HG03565 (cell line): ENCODE measurements around the gene MDFIC.

Source experiments
- ATAC-seq: cut with Tn5 transposase; IDR thresholded peaks from one replicate; pipeline ENCODE4 v1.9.1; 2021; ENCODE audit warnings: mild to moderate bottlenecking, moderate library complexity; ENCODE audit not compliant: unreplicated experiment

MDFIC gene

GRCh38 chr7:114924038-114924712 is 2.3 kb downstream of the MDFIC start:
- ATAC-seq: peak; percentile 24

GRCh38 chr7:114925434-114925833 is 3.5 kb downstream of the MDFIC start:
- no peak for ATAC-seq

GRCh38 chr7:114928060-114928459 is 6.2 kb downstream of the MDFIC start:
- ATAC-seq: no peak

- no peak for ATAC-seq
Observed at GRCh38 chr7:114929570-114929969, 7.7 kb downstream of the MDFIC start.

GRCh38 chr7:114930107-114930661 is 8.3 kb downstream of the MDFIC start:
- ATAC-seq: no peak

- peak; percentile 36 for ATAC-seq
Observed at GRCh38 chr7:114930829-114931655, 9.1 kb downstream of the MDFIC start.

- peak; percentile 56 for ATAC-seq
Observed at GRCh38 chr7:114931656-114932011, 9.7 kb downstream of the MDFIC start.

- no peak for ATAC-seq
Observed at GRCh38 chr7:114932991-114933390, 11.1 kb downstream of the MDFIC start.

GRCh38 chr7:114933658-114934057 is 11.8 kb downstream of the MDFIC start:
- ATAC-seq: no peak

- no peak for ATAC-seq
Observed at GRCh38 chr7:114934086-114934485, 12.2 kb downstream of the MDFIC start.

- ATAC-seq: no peak
Observed at GRCh38 chr7:114934713-114935112, 12.8 kb downstream of the MDFIC start.

GRCh38 chr7:114936471-114936870 is 14.6 kb downstream of the MDFIC start:
- no peak for ATAC-seq

GRCh38 chr7:114937446-114937845 is 15.6 kb downstream of the MDFIC start:
- no peak for ATAC-seq

GRCh38 chr7:114938785-114939184 is 16.9 kb downstream of the MDFIC start:
- ATAC-seq: no peak

- no peak for ATAC-seq
Observed at GRCh38 chr7:114939484-114940097, 17.7 kb downstream of the MDFIC start.

GRCh38 chr7:114940220-114940619 is 18.3 kb downstream of the MDFIC start:
- no peak for ATAC-seq

- ATAC-seq: no peak
Observed at GRCh38 chr7:114941692-114942091, 19.8 kb downstream of the MDFIC start.

GRCh38 chr7:114942446-114943175 is 20.7 kb downstream of the MDFIC start:
- ATAC-seq: peak; percentile 58

- ATAC-seq: no peak
Observed at GRCh38 chr7:114943530-114943929, 21.6 kb downstream of the MDFIC start.

GRCh38 chr7:114943953-114944744 is 22.3 kb downstream of the MDFIC start:
- ATAC-seq: no peak
